Lower leg skin (tissue), 4 donors: ENCODE results near the gene PLS1. TPM values are rescaled to one million over a fixed set of nuclear protein-coding genes. Genes with fewer than 3 reads are reported as not detected.
A peak's percentile ranks its signal among the peaks of the same experiment; 100 is the strongest.
"Not testable (repeated sequence)": the region's sequence is repeated elsewhere in the genome, so short reads cannot be mapped to it uniquely, and the experiment has no call there.

Experiments
- DNase-seq, 2 donors: peaks; one replicate each; pipeline ENCODE4 v3.0.0-alpha.2; 2019; ENCODE audit warnings: low spot score in 2 of 2
- H3K4me3 ChIP-seq: fragments of 200-600 bp; sonication (generic); 2 replicates; pipeline ENCODE4 v1.5.1; 2017; ENCODE audit warnings: mild to moderate bottlenecking, low read depth; ENCODE audit not compliant: poor library complexity, severe bottlenecking
- POLR2A ChIP-seq, 2 donors: fragments of 450-650 bp; IDR thresholded peaks; one replicate each; pipeline ENCODE4 v1.6.1; 2016 to 2017; ENCODE audit warnings: antibody characterized with exemption in 2 of 2, mild to moderate bottlenecking in 1 of 2, moderate library complexity in 1 of 2
- whole genome bisulfite sequencing, 2 donors: methylation state at CpG; one replicate each; pipeline ENCODE4 v1.1.5; 2018; 5-methylcytosine and 5-hydroxymethylcytosine counted together
- intact Hi-C: fragments of 100-400 bp; cut with DNase I; formaldehyde crosslinking; loops from one replicate; pipeline ENCODE4 v1.15.0; 2023; ENCODE audit warnings: low total_unique reads
- total RNA-seq, 4 donors: library from RNA; depleted of rRNA; stranded (reverse); fragments of >200 nt; gene quantifications; one replicate each; pipeline ENCODE4 v1.1.0, GENCODE V29; 2016
- TF ChIP-seq, protein P1 (sequence below), 3 donors: fragments of 450-650 bp; IDR thresholded peaks; one replicate each; pipeline ENCODE4 v1.5.1; 2016; ENCODE audit warnings: antibody characterized with exemption in 3 of 3, mild to moderate bottlenecking in 3 of 3, moderate library complexity in 2 of 3

Gene PLS1, protein sequence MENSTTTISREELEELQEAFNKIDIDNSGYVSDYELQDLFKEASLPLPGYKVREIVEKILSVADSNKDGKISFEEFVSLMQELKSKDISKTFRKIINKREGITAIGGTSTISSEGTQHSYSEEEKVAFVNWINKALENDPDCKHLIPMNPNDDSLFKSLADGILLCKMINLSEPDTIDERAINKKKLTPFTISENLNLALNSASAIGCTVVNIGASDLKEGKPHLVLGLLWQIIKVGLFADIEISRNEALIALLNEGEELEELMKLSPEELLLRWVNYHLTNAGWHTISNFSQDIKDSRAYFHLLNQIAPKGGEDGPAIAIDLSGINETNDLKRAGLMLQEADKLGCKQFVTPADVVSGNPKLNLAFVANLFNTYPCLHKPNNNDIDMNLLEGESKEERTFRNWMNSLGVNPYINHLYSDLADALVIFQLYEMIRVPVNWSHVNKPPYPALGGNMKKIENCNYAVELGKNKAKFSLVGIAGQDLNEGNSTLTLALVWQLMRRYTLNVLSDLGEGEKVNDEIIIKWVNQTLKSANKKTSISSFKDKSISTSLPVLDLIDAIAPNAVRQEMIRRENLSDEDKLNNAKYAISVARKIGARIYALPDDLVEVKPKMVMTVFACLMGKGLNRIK
- total RNA-seq: 1 to 10 TPM; 6.1 to 8.6 (median 6.9) TPM

DNA sequence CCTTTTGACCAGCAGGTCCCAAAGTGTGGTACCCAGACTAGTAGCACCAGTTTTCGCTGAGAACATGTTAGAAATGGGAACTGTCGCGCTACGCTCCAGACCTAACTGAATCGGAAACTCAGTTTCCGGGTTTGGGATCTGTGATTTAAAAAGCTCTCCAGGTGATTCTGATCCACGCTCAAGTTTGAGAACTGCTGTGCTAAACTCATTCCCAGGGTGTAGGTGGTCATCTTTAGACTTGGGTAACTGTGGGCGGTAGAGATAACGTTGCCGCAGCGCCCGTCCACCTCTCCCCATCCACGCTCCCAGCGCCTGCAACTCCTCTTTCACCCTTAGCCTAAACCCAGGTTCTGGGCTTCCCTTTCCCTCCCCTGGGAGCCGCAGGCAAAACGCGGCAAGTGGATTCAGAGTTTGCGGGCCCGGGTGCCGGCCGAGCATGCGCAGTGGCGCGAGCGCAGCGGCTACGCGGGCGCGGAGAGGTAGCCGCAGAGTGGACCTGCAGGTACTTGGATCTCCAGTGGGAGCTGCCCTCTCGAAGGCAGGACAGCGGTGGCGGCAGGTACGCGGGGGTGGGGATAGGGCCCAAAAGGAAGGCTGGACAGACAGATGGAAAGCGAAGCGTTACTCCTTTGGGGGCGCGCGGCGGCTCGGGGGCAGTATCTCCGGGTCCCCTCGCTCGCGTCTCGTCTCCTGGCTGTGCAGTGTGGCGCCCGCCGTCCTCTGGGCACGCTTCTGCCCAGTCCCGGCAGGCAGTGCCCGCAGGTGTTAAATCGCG lies at the start of gene PLS1:
Gene PLS1, plus strand, starts transcription at position 443 of the 775 bp plus-strand sequence. CDS start 67,845 bp downstream, outside the sequence.
- peak; percentile 69 to 94 for DNase-seq
- WGBS, 2 donors: 0 to 1% methylated on average over 50 to 55 of the region's 56 CpGs
- TF ChIP-seq, protein P1, sequence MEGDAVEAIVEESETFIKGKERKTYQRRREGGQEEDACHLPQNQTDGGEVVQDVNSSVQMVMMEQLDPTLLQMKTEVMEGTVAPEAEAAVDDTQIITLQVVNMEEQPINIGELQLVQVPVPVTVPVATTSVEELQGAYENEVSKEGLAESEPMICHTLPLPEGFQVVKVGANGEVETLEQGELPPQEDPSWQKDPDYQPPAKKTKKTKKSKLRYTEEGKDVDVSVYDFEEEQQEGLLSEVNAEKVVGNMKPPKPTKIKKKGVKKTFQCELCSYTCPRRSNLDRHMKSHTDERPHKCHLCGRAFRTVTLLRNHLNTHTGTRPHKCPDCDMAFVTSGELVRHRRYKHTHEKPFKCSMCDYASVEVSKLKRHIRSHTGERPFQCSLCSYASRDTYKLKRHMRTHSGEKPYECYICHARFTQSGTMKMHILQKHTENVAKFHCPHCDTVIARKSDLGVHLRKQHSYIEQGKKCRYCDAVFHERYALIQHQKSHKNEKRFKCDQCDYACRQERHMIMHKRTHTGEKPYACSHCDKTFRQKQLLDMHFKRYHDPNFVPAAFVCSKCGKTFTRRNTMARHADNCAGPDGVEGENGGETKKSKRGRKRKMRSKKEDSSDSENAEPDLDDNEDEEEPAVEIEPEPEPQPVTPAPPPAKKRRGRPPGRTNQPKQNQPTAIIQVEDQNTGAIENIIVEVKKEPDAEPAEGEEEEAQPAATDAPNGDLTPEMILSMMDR (IDR thresholded peaks at IDR 0.05): no peak
- no peak for TF ChIP-seq POLR2A (IDR thresholded peaks at IDR 0.05)
- intact Hi-C loops: no loop called here
- peak within 1 kb of the TSS; percentile 56 for H3K4me3 ChIP-seq

DNA sequence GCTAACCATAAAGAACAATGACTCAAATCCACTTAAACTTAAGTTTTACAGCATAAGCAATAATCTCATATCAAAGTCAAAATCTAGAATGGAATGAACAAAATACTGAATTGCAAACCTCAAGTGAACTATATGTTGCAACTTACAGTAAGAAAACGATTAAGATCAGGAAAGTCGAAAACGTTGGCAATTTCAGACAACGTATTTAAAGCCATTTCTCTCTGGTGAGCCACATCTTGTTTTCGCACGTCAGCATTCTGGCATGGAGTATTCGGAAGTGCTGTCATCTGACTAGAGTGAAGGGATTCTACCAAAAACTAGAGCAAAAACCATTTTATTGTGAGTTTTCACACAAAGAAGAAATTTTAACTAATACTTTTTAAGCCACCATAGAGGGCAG lies 46.2 kb upstream of the PLS1 start:
- no peak overlapping the region for H3K4me3 ChIP-seq
- DNase-seq: no peak
- 94 to 95% methylated on average over 7 of the region's 7 CpGs for WGBS, 2 donors
- no peak for TF ChIP-seq POLR2A (IDR thresholded peaks at IDR 0.05)
- TF ChIP-seq, protein P1 (IDR thresholded peaks at IDR 0.05): no peak
- intact Hi-C loops: no loop called here

DNA sequence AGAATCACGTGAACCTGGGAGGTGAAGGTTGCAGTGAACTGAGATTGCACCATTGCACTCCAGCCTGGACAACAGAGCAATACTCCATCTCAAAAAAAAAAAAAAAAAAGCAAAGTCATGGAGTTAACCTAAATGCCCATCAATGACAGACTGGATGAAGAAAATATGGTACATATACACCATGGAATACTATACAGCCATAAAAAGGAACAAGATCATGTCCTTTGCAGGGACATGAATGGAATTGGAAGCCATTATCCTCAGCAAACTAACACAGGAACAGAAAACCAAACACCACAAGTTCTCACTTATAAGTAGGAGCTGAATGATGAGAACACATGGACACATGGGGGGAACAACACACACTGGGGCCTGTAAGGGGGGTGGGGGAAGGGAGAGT lies 43.6 kb upstream of the PLS1 start:
- WGBS, 2 donors: 93 to 100% methylated on average over 1 of the region's 1 CpG
- H3K4me3 ChIP-seq, intact Hi-C loops, DNase-seq: not testable (repeated sequence)

DNA sequence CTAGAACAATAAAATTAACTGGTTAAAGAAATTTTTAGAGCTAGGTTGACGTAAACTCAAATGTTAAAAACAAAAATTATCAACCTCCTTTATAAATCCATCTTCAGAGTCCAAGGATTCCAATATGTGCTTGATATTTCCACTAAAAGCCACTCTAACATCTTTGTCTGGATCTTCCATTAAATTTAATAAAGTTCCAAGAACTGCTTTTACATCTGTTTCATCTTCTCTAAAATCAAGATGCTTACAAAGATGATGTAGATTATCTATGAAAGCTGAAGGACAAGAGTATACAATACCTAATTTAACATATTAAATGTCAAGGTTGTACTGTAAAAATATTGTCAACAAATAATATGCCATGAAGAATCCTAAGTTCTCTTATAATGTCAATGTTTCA lies 42.5 kb upstream of the PLS1 start:
- intact Hi-C loops: no loop called here
- no peak for DNase-seq
- no peak overlapping the region for H3K4me3 ChIP-seq
- WGBS, 2 donors: 94 to 97% methylated on average over 1 of the region's 1 CpG
- TF ChIP-seq, protein P1 (IDR thresholded peaks at IDR 0.05): no peak
- no peak for TF ChIP-seq POLR2A (IDR thresholded peaks at IDR 0.05)

DNA sequence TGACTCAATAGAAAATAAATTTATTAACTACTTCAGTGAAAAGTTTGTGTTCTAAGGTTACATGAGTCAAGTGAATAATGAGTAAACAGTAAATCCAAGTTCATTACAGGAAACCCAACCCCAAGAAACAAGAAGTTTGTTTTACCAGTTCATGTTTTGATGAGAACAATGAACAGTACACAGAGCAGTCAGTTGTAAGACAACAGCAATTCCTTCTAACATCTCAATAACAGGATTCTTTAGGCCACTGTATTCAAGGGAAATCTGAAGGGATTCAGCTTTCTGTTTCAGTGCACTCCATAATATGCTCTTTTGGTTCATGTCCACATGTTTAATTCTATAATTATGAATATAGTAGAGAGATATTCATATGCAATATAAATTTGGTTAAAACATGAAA lies 36.1 kb upstream of the PLS1 start:
- intact Hi-C loops: no loop called here
- DNase-seq: no peak
- TF ChIP-seq, protein P1 (IDR thresholded peaks at IDR 0.05): no peak
- no peak for TF ChIP-seq POLR2A (IDR thresholded peaks at IDR 0.05)
- no peak overlapping the region for H3K4me3 ChIP-seq

DNA sequence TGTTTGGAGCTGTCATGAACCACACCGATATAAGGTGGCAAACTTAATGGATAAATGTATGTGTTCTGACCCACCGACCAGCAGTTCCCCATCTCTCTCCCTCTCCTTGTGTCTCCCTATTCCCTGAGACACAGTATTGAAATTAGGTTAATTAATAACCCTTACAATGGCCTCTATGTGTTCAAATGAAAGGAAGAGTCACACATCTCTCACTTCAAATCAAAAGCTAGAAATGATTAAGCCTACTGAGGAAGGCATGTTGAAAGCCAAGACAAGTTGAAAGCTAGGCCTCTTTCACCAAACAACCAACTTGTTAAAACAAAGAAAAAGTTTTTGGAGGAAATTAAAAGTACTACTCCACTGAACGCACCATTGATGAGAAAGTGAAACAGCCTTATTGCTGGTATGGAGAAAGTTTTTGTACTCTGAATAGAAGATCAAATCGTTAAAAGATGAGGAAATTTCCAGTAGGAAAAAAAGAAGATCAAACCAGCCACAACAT lies 32.6 kb upstream of the PLS1 start:
- intact Hi-C loops: no loop called here
- 88 to 96% methylated on average over 4 of the region's 4 CpGs for WGBS, 2 donors
- H3K4me3 ChIP-seq: no peak overlapping the region
- no peak for DNase-seq
- TF ChIP-seq, protein P1 (IDR thresholded peaks at IDR 0.05): no peak
- no peak for TF ChIP-seq POLR2A (IDR thresholded peaks at IDR 0.05)
